ENCODE data around the gene ARID1B.

The ARID1B gene

GRCh38 chr6:156778454-156779205 lies 1.5 kb downstream of the ARID1B start:
- TF ChIP-seq, protein P1, sequence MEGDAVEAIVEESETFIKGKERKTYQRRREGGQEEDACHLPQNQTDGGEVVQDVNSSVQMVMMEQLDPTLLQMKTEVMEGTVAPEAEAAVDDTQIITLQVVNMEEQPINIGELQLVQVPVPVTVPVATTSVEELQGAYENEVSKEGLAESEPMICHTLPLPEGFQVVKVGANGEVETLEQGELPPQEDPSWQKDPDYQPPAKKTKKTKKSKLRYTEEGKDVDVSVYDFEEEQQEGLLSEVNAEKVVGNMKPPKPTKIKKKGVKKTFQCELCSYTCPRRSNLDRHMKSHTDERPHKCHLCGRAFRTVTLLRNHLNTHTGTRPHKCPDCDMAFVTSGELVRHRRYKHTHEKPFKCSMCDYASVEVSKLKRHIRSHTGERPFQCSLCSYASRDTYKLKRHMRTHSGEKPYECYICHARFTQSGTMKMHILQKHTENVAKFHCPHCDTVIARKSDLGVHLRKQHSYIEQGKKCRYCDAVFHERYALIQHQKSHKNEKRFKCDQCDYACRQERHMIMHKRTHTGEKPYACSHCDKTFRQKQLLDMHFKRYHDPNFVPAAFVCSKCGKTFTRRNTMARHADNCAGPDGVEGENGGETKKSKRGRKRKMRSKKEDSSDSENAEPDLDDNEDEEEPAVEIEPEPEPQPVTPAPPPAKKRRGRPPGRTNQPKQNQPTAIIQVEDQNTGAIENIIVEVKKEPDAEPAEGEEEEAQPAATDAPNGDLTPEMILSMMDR (IDR thresholded peaks at IDR 0.05; ENCODE audit: low read depth, low read length), result no peak
- peak; percentile 50 for DNase-seq (ENCODE audit: low read depth, low spot score)
- peak overlapping the region; percentile 73 for H3K4me3 ChIP-seq (ENCODE audit: low read depth, low read length)
- in situ Hi-C loops (cut with HindIII; ENCODE audit: low sequenced_read_pairs), result no loop called here

- H3K4me3 ChIP-seq (ENCODE audit: low read depth, low read length), result peak overlapping the region; percentile 73
- no peak for DNase-seq (ENCODE audit: low read depth, low spot score)
- TF ChIP-seq, protein P1 (IDR thresholded peaks at IDR 0.05; ENCODE audit: low read depth, low read length), result no peak
- in situ Hi-C loops (cut with HindIII; ENCODE audit: low sequenced_read_pairs), result no loop called here
These were observed 2.3 kb downstream of the ARID1B start for GRCh38 chr6:156779206-156780094.

DNA sequence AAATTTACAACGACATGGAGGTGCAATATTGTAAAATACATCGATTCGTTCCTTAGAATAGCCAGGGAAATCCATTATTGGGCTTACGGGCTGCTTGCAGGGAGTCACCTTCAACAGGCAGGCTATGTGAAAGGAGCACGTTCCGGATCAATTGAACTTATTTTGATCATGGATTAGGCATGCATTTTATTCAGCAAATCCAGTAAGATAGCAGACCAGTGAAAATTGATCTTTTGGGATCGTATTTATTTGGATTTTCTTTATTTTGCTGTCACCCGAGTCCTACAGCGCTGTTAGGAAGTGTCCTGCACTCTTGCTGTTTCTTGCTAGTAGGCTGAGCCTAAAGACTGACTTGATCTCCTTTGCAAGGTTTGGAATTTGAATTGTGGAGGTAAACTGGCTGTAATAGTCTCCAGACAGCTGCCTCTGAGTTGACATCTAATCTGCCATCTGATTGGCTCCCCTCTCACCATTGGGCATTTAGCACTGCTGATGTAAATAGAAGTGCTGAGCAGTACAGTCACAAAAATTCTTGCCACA lies 3.0 kb downstream of the ARID1B start:
- H3K4me3 ChIP-seq (ENCODE audit: low read depth, low read length), result peak overlapping the region; percentile 73
- in situ Hi-C loops (cut with HindIII; ENCODE audit: low sequenced_read_pairs), result no loop called here
- TF ChIP-seq, protein P1 (IDR thresholded peaks at IDR 0.05; ENCODE audit: low read depth, low read length), result no peak
- DNase-seq (ENCODE audit: low read depth, low spot score), result peak; percentile 92

- in situ Hi-C loops (cut with HindIII; ENCODE audit: low sequenced_read_pairs), result no loop called here
- peak; percentile 40 for DNase-seq (ENCODE audit: low read depth, low spot score)
- TF ChIP-seq, protein P1 (IDR thresholded peaks at IDR 0.05; ENCODE audit: low read depth, low read length), result no peak
- peak overlapping the region; percentile 73 for H3K4me3 ChIP-seq (ENCODE audit: low read depth, low read length)
These were observed 4.0 kb downstream of the ARID1B start for GRCh38 chr6:156780962-156781853.

- in situ Hi-C loops (cut with HindIII; ENCODE audit: low sequenced_read_pairs), result no loop called here
- H3K4me3 ChIP-seq (ENCODE audit: low read depth, low read length), result peak overlapping the region; percentile 34
- TF ChIP-seq, protein P1 (IDR thresholded peaks at IDR 0.05; ENCODE audit: low read depth, low read length), result no peak
- peak; percentile 47 for DNase-seq (ENCODE audit: low read depth, low spot score)
These were observed 4.9 kb downstream of the ARID1B start for GRCh38 chr6:156781861-156782631.
